IMR-90 (cell line): ENCODE measurements around the gene NFIA. TPM values are rescaled to one million over a fixed set of nuclear protein-coding genes. Genes with fewer than 3 reads are reported as not detected.

ENCODE experiments used
- ATAC-seq: fragments of 200-7000 bp; cut with Tn5 transposase; 2 replicates; pipeline ENCODE4 v1.9.1; 2020; ENCODE audit warnings: low read depth, mild to moderate bottlenecking, moderate library complexity
- BruUV-seq: library from RNA; stranded (reverse); fragments of 400-500 nt; replicated peaks from 2 replicates; lab custom pipeline; 2021; lab: Mats Ljungman, UMichigan
- CTCF ChIA-PET: fragments of 300-600 bp; formaldehyde crosslinking; extraction: SDS; loops from one replicate; lab custom pipeline; 2021; ENCODE audit warnings: antibody characterized with exemption; lab: Yijun Ruan, JAX
- POLR2A ChIA-PET: fragments of 300-600 bp; sonication (Branson Sonifier 250); formaldehyde crosslinking; loops from one replicate; lab custom pipeline; 2022; ENCODE audit warnings: antibody characterized with exemption; ENCODE audit not compliant: unreplicated experiment; lab: Charles Lee
- DNase-seq: peaks from one replicate; pipeline ENCODE4 v3.0.0; 2013
- H2AFZ ChIP-seq: replicated peaks from 2 replicates; pipeline ENCODE3; 2013; ENCODE audit warnings: low read length, mild to moderate bottlenecking; ENCODE audit not compliant: poor library complexity
- H2AK5ac ChIP-seq: 2 replicates; pipeline ENCODE4 v1.6.1; 2013; ENCODE audit warnings: low read depth, low read length, inconsistent platforms
- H2AK9ac ChIP-seq: replicated peaks from 2 replicates; pipeline ENCODE3; 2013; ENCODE audit warnings: mild to moderate bottlenecking, low read depth, low read length, moderate library complexity; ENCODE audit not compliant: poor library complexity
- H2BK120ac ChIP-seq: 2 replicates; pipeline ENCODE4 v1.6.1; 2013; ENCODE audit warnings: low read depth, low read length, inconsistent platforms
- H2BK15ac ChIP-seq: 3 replicates; pipeline ENCODE4 v1.6.1; 2013; ENCODE audit warnings: low read depth, low read length, inconsistent platforms
- H2BK20ac ChIP-seq: 2 replicates; pipeline ENCODE4 v1.6.1; 2013; ENCODE audit warnings: low read depth, mild to moderate bottlenecking, inconsistent platforms, low read length, moderate library complexity
- H2BK5ac ChIP-seq: 2 replicates; pipeline ENCODE4 v1.6.1; 2013; ENCODE audit warnings: mild to moderate bottlenecking, low read depth, low read length, inconsistent platforms; ENCODE audit not compliant: poor library complexity, severe bottlenecking
- H3K14ac ChIP-seq: replicated peaks from 2 replicates; pipeline ENCODE4 v1.6.1; 2013; ENCODE audit warnings: low read depth, low read length, inconsistent platforms
- H3K18ac ChIP-seq: 2 replicates; pipeline ENCODE4 v1.6.1; 2013; ENCODE audit warnings: low read depth, low read length, control low read depth
- H3K23ac ChIP-seq: 2 replicates; pipeline ENCODE4 v1.6.1; 2013; ENCODE audit warnings: low read depth, low read length, inconsistent platforms
- H3K27ac ChIP-seq: 2 replicates; pipeline ENCODE4 v1.5.1; 2013; ENCODE audit warnings: mild to moderate bottlenecking, control low read depth, low read length; ENCODE audit not compliant: insufficient read depth
- H3K27me3 ChIP-seq: 2 replicates; pipeline ENCODE4 v1.6.1; 2013; ENCODE audit warnings: low read length; ENCODE audit not compliant: control insufficient read depth, insufficient read depth
- H3K36me3 ChIP-seq: 2 replicates; pipeline ENCODE4 v1.6.1; 2013; ENCODE audit warnings: low read length, mixed read lengths; ENCODE audit not compliant: control insufficient read depth, insufficient read depth
- H3K4ac ChIP-seq: 2 replicates; pipeline ENCODE4 v1.6.1; 2013; ENCODE audit warnings: low read depth, low read length, inconsistent platforms
- H3K4me1 ChIP-seq: 2 replicates; pipeline ENCODE4 v1.6.1; 2013; ENCODE audit warnings: low read length, mixed read lengths; ENCODE audit not compliant: control insufficient read depth, insufficient read depth
- H3K4me2 ChIP-seq: 2 replicates; pipeline ENCODE4 v1.6.1; 2013; ENCODE audit warnings: low read depth, mild to moderate bottlenecking, control low read depth, low read length, moderate library complexity
- H3K4me3 ChIP-seq: 2 replicates; pipeline ENCODE4 v1.5.1; 2013; ENCODE audit warnings: low read depth, mild to moderate bottlenecking, control low read depth, low read length, moderate library complexity; ENCODE audit not compliant: insufficient read depth
- H3K56ac ChIP-seq: 2 replicates; pipeline ENCODE4 v1.6.1; 2013; ENCODE audit warnings: low read length, inconsistent platforms; ENCODE audit not compliant: insufficient read depth; ENCODE audit errors: extremely low read depth
- H3K79me1 ChIP-seq, 2 experiments: 2 replicates each; pipeline ENCODE4 v1.6.1; 2013; ENCODE audit warnings: low read length in 2 of 2, inconsistent platforms in 1 of 2, low read depth in 1 of 2
- H3K9ac ChIP-seq: 2 replicates; pipeline ENCODE4 v1.6.1; 2013; ENCODE audit warnings: low read depth, low read length, control low read depth
- H3K9me1 ChIP-seq: 2 replicates; pipeline ENCODE4 v1.6.1; 2013; ENCODE audit warnings: low read length, inconsistent platforms; ENCODE audit not compliant: insufficient read depth
- H3K9me3 ChIP-seq: 2 replicates; pipeline ENCODE4 v1.6.1; 2013; ENCODE audit warnings: low read length; ENCODE audit not compliant: control insufficient read depth, insufficient read depth
- H4K20me1 ChIP-seq: 2 replicates; pipeline ENCODE4 v1.6.1; 2013; ENCODE audit warnings: low read length, inconsistent platforms; ENCODE audit not compliant: insufficient read depth
- H4K5ac ChIP-seq: 2 replicates; pipeline ENCODE4 v1.6.1; 2013; ENCODE audit warnings: mild to moderate bottlenecking, low read depth, low read length, control low read depth
- H4K8ac ChIP-seq, 2 experiments: 2 replicates each; pipeline ENCODE4 v1.6.1; 2013; ENCODE audit warnings: low read depth in 2 of 2, low read length in 2 of 2, control low read depth in 1 of 2, inconsistent platforms in 1 of 2
- H4K91ac ChIP-seq: 2 replicates; pipeline ENCODE4 v1.6.1; 2013; ENCODE audit warnings: low read depth, low read length, inconsistent platforms; ENCODE audit not compliant: insufficient read depth
- BHLHE40 ChIP-seq: fragments of 150-350 bp; IDR thresholded peaks from 2 replicates; pipeline ENCODE4 v1.6.1; 2016; ENCODE audit warnings: mild to moderate bottlenecking, low read depth, low read length
- CEBPB ChIP-seq: IDR thresholded peaks from 2 replicates; pipeline ENCODE4 v1.6.1; 2012; ENCODE audit warnings: low read depth, low read length, improper control_type of control experiment
- CHD1 ChIP-seq: IDR thresholded peaks from 2 replicates; pipeline ENCODE4 v1.6.1; 2012; ENCODE audit warnings: low read depth, low read length, improper control_type of control experiment
- ELK1 ChIP-seq: fragments of 150-350 bp; IDR thresholded peaks from 2 replicates; pipeline ENCODE4 v1.6.1; 2016; ENCODE audit warnings: low read depth, mild to moderate bottlenecking, low read length, moderate library complexity, borderline replicate concordance
- FOS ChIP-seq: fragments of 150-350 bp; IDR thresholded peaks from 2 replicates; pipeline ENCODE4 v1.6.1; 2016; ENCODE audit warnings: low read depth, low read length
- MAFK ChIP-seq: IDR thresholded peaks from 2 replicates; pipeline ENCODE4 v1.6.1; 2012; ENCODE audit warnings: low read depth, low read length, improper control_type of control experiment
- MAZ ChIP-seq: IDR thresholded peaks from 2 replicates; pipeline ENCODE4 v1.6.1; 2012; ENCODE audit warnings: low read depth, mild to moderate bottlenecking, low read length, improper control_type of control experiment, moderate library complexity, borderline replicate concordance
- MXI1 ChIP-seq: IDR thresholded peaks from 2 replicates; pipeline ENCODE4 v1.6.1; 2012; ENCODE audit warnings: low read depth, mild to moderate bottlenecking, low read length, moderate library complexity, borderline replicate concordance
- NFE2L2 ChIP-seq: fragments of 150-350 bp; IDR thresholded peaks from 2 replicates; pipeline ENCODE4 v1.6.1; 2016; ENCODE audit warnings: low read depth, mild to moderate bottlenecking, low read length
- POLR2A ChIP-seq: IDR thresholded peaks from 2 replicates; pipeline ENCODE4 v1.6.1; 2012; ENCODE audit warnings: mild to moderate bottlenecking, low read depth, low read length
- RAD21 ChIP-seq: IDR thresholded peaks from 2 replicates; pipeline ENCODE4 v1.6.1; 2012; ENCODE audit warnings: low read length, improper control_type of control experiment
- RCOR1 ChIP-seq: IDR thresholded peaks from 2 replicates; pipeline ENCODE4 v1.6.1; 2012; ENCODE audit warnings: mild to moderate bottlenecking, low read length, improper control_type of control experiment; ENCODE audit not compliant: insufficient replicate concordance
- RFX5 ChIP-seq: IDR thresholded peaks from 2 replicates; pipeline ENCODE4 v1.8.0; 2012; ENCODE audit warnings: low read depth, mild to moderate bottlenecking, low read length, moderate library complexity
- SMC3 ChIP-seq: fragments of 150-350 bp; IDR thresholded peaks from 2 replicates; pipeline ENCODE4 v1.6.1; 2016; ENCODE audit warnings: low read depth, mild to moderate bottlenecking, antibody characterized with exemption, low read length, moderate library complexity
- USF2 ChIP-seq: fragments of 150-350 bp; IDR thresholded peaks from 2 replicates; pipeline ENCODE4 v1.6.1; 2017; ENCODE audit warnings: mild to moderate bottlenecking, antibody characterized with exemption, low read length, low read depth
- WGBS, 2 experiments: methylation state at CpG; one replicate each; pipeline versions ENCODE4 v1.1.5 to v1.1.7; 2013; ENCODE audit warnings: missing lambda C conversion rate in 2 of 2; ENCODE audit not compliant: insufficient read length in 1 of 2; ENCODE audit errors: extremely low coverage in 2 of 2; 5-methylcytosine and 5-hydroxymethylcytosine counted together
- dilution Hi-C: fragments of 300-500 bp; cut with HindIII; formaldehyde crosslinking; loops from one replicate; pipeline ENCODE4 v1.14.3; 2018; ENCODE audit warnings: low sequenced_read_pairs; ENCODE audit not compliant: unreplicated experiment
- in situ Hi-C: fragments of 300-500 bp; cut with MboI; formaldehyde crosslinking; loops from 3 replicates; pipeline ENCODE4 v1.14.3; 2019; ENCODE audit warnings: low sequenced_read_pairs, inconsistent platforms, mixed read lengths
- intact Hi-C: fragments of 100-400 bp; cut with micrococcal nuclease; formaldehyde crosslinking; loops from 2 replicates; pipeline ENCODE4 v1.10.0; 2022
- polyA plus RNA-seq, 3 experiments: library from polyadenylated mRNA; depleted of rRNA; stranded (reverse); fragments of >200 nt; gene quantifications; 2 replicates each; pipeline ENCODE4 v1.2.3, GENCODE V29; 2012; ENCODE audit warnings: low replicate concordance in 1 of 3
- total RNA-seq: library from RNA; depleted of rRNA; stranded (reverse); fragments of >200 nt; gene quantifications from 2 replicates; pipeline ENCODE4 v1.2.3, GENCODE V29; 2012
- TF ChIP-seq, protein P1 (sequence below): conservative IDR thresholded peaks from 2 replicates; pipeline ENCODE4 v1.5.1; 2012; ENCODE audit warnings: mild to moderate bottlenecking, low read depth, low read length, improper control_type of control experiment

NFIA gene
- total and polyA plus RNA-seq, 2 of the 4 experiments (the other 2 are of a cell fraction) = 1.6 to 2.2 TPM

- Histone ChIP-seq H3K27ac (no peak overlapping the region), H3K79me1 (no peaks in the 10 kb centered on the region), H3K4me2 (no peak overlapping the region), H2BK15ac (no peak overlapping the region), H2AK5ac (no peak overlapping the region), H3K14ac (no peak overlapping the region), H3K9me1 (no peaks in the 10 kb centered on the region), H3K27me3 (peaks cover 4% of the 10 kb centered on the region; the same call in 1 of the 2 replicates), H3K4me3 (no peak overlapping the region), H3K9ac (no peak overlapping the region), H4K5ac (no peak overlapping the region), H3K36me3 (no peaks in the 10 kb centered on the region), H3K56ac (no peak overlapping the region), H2AK9ac (no peak overlapping the region), H2BK20ac (no peak overlapping the region), H3K4ac (no peak overlapping the region), H3K4me1 (no peaks in the 10 kb centered on the region), H4K8ac (no peak overlapping the region), H2BK120ac (no peak overlapping the region), H3K9me3 (no peaks in the 10 kb centered on the region), H2AFZ (no peak overlapping the region), H4K20me1 (no peaks in the 10 kb centered on the region), H3K18ac (no peak overlapping the region), H2BK5ac (no peak overlapping the region), H4K91ac (no peak overlapping the region), H3K23ac (no peak overlapping the region)
- POLR2A ChIA-PET = no interaction called here
- TF ChIP-seq USF2 (no peak), FOS (no peak), ELK1 (no peak), MAFK (no peak), POLR2A (no peak), BHLHE40 (no peak), RAD21 (no peak), SMC3 (no peak), RFX5 (no peak), MAZ (no peak), CHD1 (no peak), MXI1 (no peak), RCOR1 (no peak), CEBPB (no peak), NFE2L2 (no peak)
- TF ChIP-seq, protein P1, sequence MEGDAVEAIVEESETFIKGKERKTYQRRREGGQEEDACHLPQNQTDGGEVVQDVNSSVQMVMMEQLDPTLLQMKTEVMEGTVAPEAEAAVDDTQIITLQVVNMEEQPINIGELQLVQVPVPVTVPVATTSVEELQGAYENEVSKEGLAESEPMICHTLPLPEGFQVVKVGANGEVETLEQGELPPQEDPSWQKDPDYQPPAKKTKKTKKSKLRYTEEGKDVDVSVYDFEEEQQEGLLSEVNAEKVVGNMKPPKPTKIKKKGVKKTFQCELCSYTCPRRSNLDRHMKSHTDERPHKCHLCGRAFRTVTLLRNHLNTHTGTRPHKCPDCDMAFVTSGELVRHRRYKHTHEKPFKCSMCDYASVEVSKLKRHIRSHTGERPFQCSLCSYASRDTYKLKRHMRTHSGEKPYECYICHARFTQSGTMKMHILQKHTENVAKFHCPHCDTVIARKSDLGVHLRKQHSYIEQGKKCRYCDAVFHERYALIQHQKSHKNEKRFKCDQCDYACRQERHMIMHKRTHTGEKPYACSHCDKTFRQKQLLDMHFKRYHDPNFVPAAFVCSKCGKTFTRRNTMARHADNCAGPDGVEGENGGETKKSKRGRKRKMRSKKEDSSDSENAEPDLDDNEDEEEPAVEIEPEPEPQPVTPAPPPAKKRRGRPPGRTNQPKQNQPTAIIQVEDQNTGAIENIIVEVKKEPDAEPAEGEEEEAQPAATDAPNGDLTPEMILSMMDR = no peak
- WGBS, 2 experiments = no CpG with 5 or more reads among the region's 7 CpGs
- DNase-seq (no peak), ATAC-seq (no peak)
- intact Hi-C loops = no loop called here
- BruUV-seq = no TSS peak
- in situ Hi-C loops = no loop called here
- CTCF ChIA-PET = no interaction called here
- dilution Hi-C loops = no loop called here
These were observed 399.9 kb downstream of the NFIA start for GRCh38 chr1:61482170-61482734.
